Panc1 (cell line): ENCODE results near the gene NDUFA13. TPM values are rescaled to one million over a fixed set of nuclear protein-coding genes. Genes with fewer than 3 reads are reported as not detected.

Experiments used
- ATAC-seq: fragments of 200-7000 bp; cut with Tn5 transposase; 2 replicates; pipeline ENCODE4 v1.9.1; 2020; ENCODE audit warnings: mild to moderate bottlenecking, moderate library complexity
- BruUV-seq: library from RNA; stranded (reverse); fragments of 400-500 nt; replicated peaks from 2 replicates; lab custom pipeline; 2021; lab: Mats Ljungman, UMichigan
- CTCF ChIA-PET: fragments of 300-600 bp; sonication (Branson Sonifier 250); formaldehyde crosslinking; loops from one replicate; lab custom pipeline; 2022; ENCODE audit warnings: antibody characterized with exemption; lab: Charles Lee
- POLR2A ChIA-PET: fragments of 300-600 bp; sonication (Branson Sonifier 250); formaldehyde crosslinking; loops from one replicate; lab custom pipeline; 2022; ENCODE audit warnings: antibody characterized with exemption; lab: Charles Lee
- DNase-seq: peaks from one replicate; pipeline ENCODE4 v3.0.0-alpha.2; 2010; ENCODE audit warnings: low read depth, low spot score
- H3K27ac ChIP-seq: 2 replicates; pipeline ENCODE4 v1.5.1; 2011; ENCODE audit warnings: mild to moderate bottlenecking, low read length, inconsistent platforms
- H3K27me3 ChIP-seq: fragments of 200-500 bp; sonication (Bioruptor generic); 2 replicates; pipeline ENCODE4 v1.6.0; 2014; ENCODE audit warnings: low read length, inconsistent platforms; ENCODE audit not compliant: control insufficient read depth, insufficient read depth
- H3K36me3 ChIP-seq: fragments of 200-500 bp; sonication (Bioruptor generic); 2 replicates; pipeline ENCODE4 v1.5.1; 2014; ENCODE audit warnings: inconsistent platforms, mild to moderate bottlenecking, low read length, moderate library complexity; ENCODE audit not compliant: control insufficient read depth, insufficient read depth
- H3K4me1 ChIP-seq: 2 replicates; pipeline ENCODE4 v1.5.1; 2011; ENCODE audit warnings: inconsistent platforms, mild to moderate bottlenecking, low read length, moderate library complexity; ENCODE audit not compliant: control insufficient read depth, insufficient read depth
- H3K4me3 ChIP-seq, 2 experiments: 2 replicates each; pipeline ENCODE4 v1.5.1; 2011 to 2012; ENCODE audit warnings: low read depth in 2 of 2, low read length in 2 of 2, mild to moderate bottlenecking in 2 of 2, inconsistent platforms in 1 of 2, moderate library complexity in 1 of 2
- H3K9me3 ChIP-seq: fragments of 200-500 bp; sonication (Bioruptor generic); 2 replicates; pipeline ENCODE4 v1.5.1; 2014; ENCODE audit warnings: low read depth, mild to moderate bottlenecking, inconsistent platforms, low read length, moderate library complexity; ENCODE audit not compliant: control insufficient read depth, insufficient read depth
- POLR2AphosphoS5 ChIP-seq: IDR thresholded peaks from 2 replicates; pipeline ENCODE4 v1.6.1; 2012; ENCODE audit warnings: mild to moderate bottlenecking, low read depth, low read length, moderate library complexity
- SIN3A ChIP-seq: IDR thresholded peaks from 2 replicates; pipeline ENCODE4 v1.6.1; 2012; ENCODE audit warnings: low read depth, mild to moderate bottlenecking, low read length, moderate library complexity, borderline replicate concordance; ENCODE audit not compliant: insufficient read depth
- TCF7L2 ChIP-seq: IDR thresholded peaks from 2 replicates; pipeline ENCODE4 v1.6.1; 2011; ENCODE audit warnings: mild to moderate bottlenecking, low read depth, low read length, inconsistent platforms
- in situ Hi-C: cut with HindIII; loops from 2 replicates; pipeline ENCODE4 v1.10.0; 2016; ENCODE audit warnings: low sequenced_read_pairs, low pct_unique_long_range_greater_than_20kb
- intact Hi-C: fragments of 100-400 bp; cut with micrococcal nuclease; formaldehyde crosslinking; loops from one replicate; pipeline ENCODE4 v1.10.0; 2022; ENCODE audit not compliant: unreplicated experiment
- total RNA-seq: library from RNA; stranded (reverse); gene quantifications from one replicate; pipeline ENCODE4 v1.2.1, GENCODE V29; 2021; ENCODE audit not compliant: unreplicated experiment
- TF ChIP-seq, protein P1 (sequence below), 2 experiments: IDR thresholded peaks; 2 replicates each; pipeline ENCODE4 v1.6.1; 2011 to 2012; ENCODE audit warnings: low read depth in 2 of 2, control low read depth in 1 of 2, low read length in 1 of 2, mild to moderate bottlenecking in 1 of 2, moderate library complexity in 1 of 2; ENCODE audit not compliant: insufficient read depth in 1 of 2
- TF ChIP-seq, protein P2 (sequence below): fragments of 450-650 bp; IDR thresholded peaks from 2 replicates; pipeline ENCODE4 v1.5.1; 2017; ENCODE audit warnings: mild to moderate bottlenecking

The NDUFA13 gene
- total RNA-seq, 1 experiment from 2014 or later: 287 TPM

DNA sequence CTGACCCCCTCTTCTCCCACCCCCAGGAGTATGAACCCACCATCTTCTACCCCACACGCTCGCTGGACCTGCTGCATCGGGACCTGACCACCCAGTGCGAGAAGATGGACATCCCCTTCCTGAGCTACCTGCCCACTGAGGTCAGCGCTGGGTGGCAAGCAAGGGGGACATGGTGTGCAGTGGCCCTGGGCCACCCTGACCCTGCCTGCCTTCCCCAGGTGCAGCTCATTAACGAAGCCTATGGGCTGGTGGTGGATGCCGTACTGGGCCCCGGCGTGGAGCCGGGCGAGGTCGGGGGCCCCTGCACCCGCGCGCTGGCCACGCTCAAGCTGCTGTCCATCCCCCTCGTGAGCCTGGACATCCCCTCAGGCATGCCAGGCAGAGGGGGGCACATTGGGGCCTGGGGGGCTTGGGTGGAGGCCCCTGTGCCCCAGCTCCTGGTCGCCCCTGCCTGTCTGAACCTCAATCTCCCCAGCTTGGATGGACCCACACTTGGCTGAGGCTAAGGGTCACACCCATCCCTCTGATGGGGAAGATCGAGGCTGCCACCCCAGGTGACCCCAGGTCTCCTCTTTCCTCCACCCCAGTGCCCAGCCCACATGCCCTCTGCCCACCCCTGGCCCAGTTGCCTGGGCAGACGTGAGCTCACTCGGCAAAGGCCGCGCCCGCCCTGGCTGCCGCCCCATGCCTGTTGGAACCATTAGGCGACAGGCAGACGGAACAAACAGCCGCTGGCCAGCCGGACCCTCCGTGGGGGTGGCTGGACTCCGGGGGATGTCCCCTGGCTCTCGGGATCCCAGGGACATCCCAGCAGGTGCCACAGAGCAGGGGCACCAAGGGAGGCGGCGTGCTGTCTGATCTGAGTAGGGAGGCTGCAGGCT is 19.5 kb downstream of the NDUFA13 start:
- no peaks in the 10 kb centered on the region for H3K27me3 ChIP-seq
- CTCF ChIA-PET: interaction anchor here (1.0 kb wide), 1 partner anchor 109 kb away, joined by 4 read pairs; no protein-coding TSS in a partner anchor
- DNase-seq (no peak), ATAC-seq (no peak)
- in situ Hi-C loops (no loop called here), intact Hi-C loops (loop anchor here (10.0 kb wide), 1 partner anchor 109 kb away; the partner anchor contains the start of gene GMIP)
- no peaks in the 10 kb centered on the region for H3K4me1 ChIP-seq
- no TSS peak for BruUV-seq
- POLR2A ChIA-PET: no interaction called here
- H3K4me3 ChIP-seq: no peak overlapping the region
- TF ChIP-seq, protein P1, sequence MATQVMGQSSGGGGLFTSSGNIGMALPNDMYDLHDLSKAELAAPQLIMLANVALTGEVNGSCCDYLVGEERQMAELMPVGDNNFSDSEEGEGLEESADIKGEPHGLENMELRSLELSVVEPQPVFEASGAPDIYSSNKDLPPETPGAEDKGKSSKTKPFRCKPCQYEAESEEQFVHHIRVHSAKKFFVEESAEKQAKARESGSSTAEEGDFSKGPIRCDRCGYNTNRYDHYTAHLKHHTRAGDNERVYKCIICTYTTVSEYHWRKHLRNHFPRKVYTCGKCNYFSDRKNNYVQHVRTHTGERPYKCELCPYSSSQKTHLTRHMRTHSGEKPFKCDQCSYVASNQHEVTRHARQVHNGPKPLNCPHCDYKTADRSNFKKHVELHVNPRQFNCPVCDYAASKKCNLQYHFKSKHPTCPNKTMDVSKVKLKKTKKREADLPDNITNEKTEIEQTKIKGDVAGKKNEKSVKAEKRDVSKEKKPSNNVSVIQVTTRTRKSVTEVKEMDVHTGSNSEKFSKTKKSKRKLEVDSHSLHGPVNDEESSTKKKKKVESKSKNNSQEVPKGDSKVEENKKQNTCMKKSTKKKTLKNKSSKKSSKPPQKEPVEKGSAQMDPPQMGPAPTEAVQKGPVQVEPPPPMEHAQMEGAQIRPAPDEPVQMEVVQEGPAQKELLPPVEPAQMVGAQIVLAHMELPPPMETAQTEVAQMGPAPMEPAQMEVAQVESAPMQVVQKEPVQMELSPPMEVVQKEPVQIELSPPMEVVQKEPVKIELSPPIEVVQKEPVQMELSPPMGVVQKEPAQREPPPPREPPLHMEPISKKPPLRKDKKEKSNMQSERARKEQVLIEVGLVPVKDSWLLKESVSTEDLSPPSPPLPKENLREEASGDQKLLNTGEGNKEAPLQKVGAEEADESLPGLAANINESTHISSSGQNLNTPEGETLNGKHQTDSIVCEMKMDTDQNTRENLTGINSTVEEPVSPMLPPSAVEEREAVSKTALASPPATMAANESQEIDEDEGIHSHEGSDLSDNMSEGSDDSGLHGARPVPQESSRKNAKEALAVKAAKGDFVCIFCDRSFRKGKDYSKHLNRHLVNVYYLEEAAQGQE (IDR thresholded peaks at IDR 0.05; ENCODE audit: insufficient read depth in 1 of 2, low read depth in 2 of 2, low read length in 1 of 2): no peak
- TF ChIP-seq SIN3A: no peak
- TF ChIP-seq TCF7L2: no peak
- TF ChIP-seq, protein P2, sequence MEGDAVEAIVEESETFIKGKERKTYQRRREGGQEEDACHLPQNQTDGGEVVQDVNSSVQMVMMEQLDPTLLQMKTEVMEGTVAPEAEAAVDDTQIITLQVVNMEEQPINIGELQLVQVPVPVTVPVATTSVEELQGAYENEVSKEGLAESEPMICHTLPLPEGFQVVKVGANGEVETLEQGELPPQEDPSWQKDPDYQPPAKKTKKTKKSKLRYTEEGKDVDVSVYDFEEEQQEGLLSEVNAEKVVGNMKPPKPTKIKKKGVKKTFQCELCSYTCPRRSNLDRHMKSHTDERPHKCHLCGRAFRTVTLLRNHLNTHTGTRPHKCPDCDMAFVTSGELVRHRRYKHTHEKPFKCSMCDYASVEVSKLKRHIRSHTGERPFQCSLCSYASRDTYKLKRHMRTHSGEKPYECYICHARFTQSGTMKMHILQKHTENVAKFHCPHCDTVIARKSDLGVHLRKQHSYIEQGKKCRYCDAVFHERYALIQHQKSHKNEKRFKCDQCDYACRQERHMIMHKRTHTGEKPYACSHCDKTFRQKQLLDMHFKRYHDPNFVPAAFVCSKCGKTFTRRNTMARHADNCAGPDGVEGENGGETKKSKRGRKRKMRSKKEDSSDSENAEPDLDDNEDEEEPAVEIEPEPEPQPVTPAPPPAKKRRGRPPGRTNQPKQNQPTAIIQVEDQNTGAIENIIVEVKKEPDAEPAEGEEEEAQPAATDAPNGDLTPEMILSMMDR: no peak
- no peak for TF ChIP-seq POLR2AphosphoS5
- H3K36me3 ChIP-seq: no peaks in the 10 kb centered on the region
- no peaks in the 10 kb centered on the region for H3K9me3 ChIP-seq
- H3K27ac ChIP-seq: no peak overlapping the region

DNA sequence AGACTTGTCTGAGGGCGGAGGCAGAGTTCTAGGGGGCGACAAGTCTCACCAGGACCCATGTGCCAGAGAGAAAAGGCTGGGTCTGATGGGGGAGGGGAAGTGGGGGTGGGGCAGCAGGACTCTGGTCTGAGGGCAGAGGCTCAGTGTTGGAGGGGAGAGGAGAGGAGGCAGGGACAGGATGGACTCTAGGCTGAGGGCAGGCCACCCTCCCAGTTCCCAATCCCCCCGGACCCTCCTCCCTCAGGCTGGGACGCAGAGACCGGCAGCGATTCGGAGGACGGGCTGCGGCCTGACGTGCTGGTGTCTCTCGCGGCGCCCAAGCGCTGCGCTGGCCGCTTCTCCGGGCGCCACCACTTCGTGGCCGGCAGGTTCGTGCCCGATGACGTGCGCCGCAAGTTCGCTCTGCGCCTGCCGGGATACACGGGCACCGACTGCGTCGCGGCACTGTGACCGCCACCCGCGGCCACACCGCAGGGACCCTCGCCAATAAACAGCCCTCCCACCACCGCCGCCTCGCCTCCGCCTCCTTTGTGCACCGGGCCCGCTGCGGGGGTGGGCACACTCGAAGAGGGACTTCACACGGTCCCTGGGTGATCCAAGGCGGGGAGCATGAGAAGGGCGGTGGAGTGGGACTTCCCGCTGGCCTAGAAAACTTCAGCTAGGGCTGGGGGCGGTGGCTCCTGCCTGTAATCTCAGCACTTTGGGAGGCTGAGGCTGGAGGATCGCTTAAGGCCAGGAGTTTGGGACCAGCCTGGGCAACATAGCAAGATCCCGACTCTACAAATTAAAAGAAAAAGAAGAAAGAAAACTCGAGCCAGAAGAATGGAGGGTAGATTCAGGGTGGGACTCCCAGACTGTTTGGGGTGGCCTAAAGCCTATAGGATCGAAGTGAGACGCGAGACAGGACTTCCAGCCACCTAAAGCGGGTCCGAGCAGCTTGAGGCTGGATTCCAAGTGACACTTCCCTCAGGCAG is 21.3 kb downstream of the NDUFA13 start:
- CTCF ChIA-PET: no interaction called here
- H3K36me3 ChIP-seq: no peaks in the 10 kb centered on the region

More for the DNA sequence above, 21.3 kb downstream of the NDUFA13 start:
- in situ Hi-C loops (no loop called here), intact Hi-C loops (loop anchor here (10.0 kb wide), 1 partner anchor 107 kb away; the partner anchor contains the start of gene GMIP)
- TF ChIP-seq, protein P1 (IDR thresholded peaks at IDR 0.05; ENCODE audit: insufficient read depth in 1 of 2, low read depth in 2 of 2, low read length in 1 of 2): no peak
- TF ChIP-seq TCF7L2: no peak
- TF ChIP-seq, protein P2: no peak
- TF ChIP-seq SIN3A: no peak
- TF ChIP-seq POLR2AphosphoS5: no peak
- no peaks in the 10 kb centered on the region for H3K27me3 ChIP-seq
- H3K27ac ChIP-seq: no peak overlapping the region
- ATAC-seq (no peak), DNase-seq (no peak)
- BruUV-seq: no TSS peak
- H3K4me1 ChIP-seq: no peaks in the 10 kb centered on the region
- POLR2A ChIA-PET: no interaction called here
- H3K4me3 ChIP-seq: no peak overlapping the region
- no peaks in the 10 kb centered on the region for H3K9me3 ChIP-seq
